ENCODE measurements around the gene WDFY1. TPM values are rescaled to one million over a fixed set of nuclear protein-coding genes. Genes with fewer than 3 reads are reported as not detected.

The WDFY1 gene
- total and polyA plus RNA-seq, 2 donors (not counting 1 experiment from before 2014, with no cell fraction given): 28.8 to 76.0 TPM

DNA sequence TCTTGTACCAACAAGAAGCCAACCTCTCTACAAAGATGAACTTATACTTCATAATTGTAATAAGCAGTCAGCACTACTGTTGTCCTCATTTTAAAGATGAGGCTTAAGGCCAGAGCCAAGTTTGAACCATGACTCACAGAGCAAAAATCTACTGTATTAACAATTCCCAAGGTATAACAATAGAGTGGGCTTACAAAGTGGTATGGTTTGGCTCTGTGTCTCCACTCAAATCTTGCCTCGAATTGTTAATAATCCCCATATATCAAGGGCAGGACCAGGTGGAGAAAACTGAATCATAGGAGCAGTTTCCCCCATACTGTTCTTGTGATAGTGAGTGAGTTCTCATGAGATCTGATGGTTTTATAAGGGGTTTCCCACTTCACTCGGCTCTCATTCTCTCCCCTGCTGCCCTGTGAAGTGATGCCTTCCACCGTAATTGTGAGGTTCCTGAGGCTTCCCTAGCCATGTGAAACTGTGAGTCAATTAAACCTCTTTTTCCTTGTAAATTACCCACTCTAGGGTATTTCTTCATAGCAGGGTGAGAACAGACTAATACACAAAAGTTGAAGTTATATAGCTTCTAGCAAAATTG lies 31.6 kb upstream of the WDFY1 start:
- Histone ChIP-seq H3K4me2 (replicated peaks; ENCODE audit: low read depth, low read length, poor library complexity, severe bottlenecking) (no peak overlapping the region), H3K4me3 (ENCODE audit: control extremely low read depth in 1 of 5, extremely low read depth in 1 of 5, insufficient read depth in 1 of 5, low read depth in 2 of 5, low read length in 4 of 5) (no peak overlapping the region), H3K9me3 (ENCODE audit: control extremely low read depth in 1 of 3, control insufficient read depth in 2 of 3, insufficient read depth in 1 of 3, low read length in 2 of 3) (no peaks in the 10 kb centered on the region), H3K9ac (ENCODE audit: low read length) (no peak overlapping the region), H3K27ac (ENCODE audit: low read length in 2 of 2) (no peak overlapping the region), H3K79me2 (ENCODE audit: control insufficient read depth, insufficient read depth, low read length) (no peaks in the 10 kb centered on the region), H4K20me1 (ENCODE audit: control insufficient read depth, insufficient read depth, low read length, poor library complexity, severe bottlenecking) (no peaks in the 10 kb centered on the region), H2AFZ (ENCODE audit: insufficient read depth, low read depth, low read length, poor library complexity, severe bottlenecking) (no peak overlapping the region), H3K4me1 (ENCODE audit: control insufficient read depth in 2 of 2, insufficient read depth in 2 of 2, low read length in 2 of 2) (no peaks in the 10 kb centered on the region), H3K36me3 (replicated peaks in 1 of 2; ENCODE audit: control extremely low read depth in 1 of 2, control insufficient read depth in 1 of 2, extremely low read depth in 1 of 2, insufficient read depth in 2 of 2, low read length in 1 of 2) (peaks cover 0 to 3% of the 10 kb centered on the region in 2 experiments), H3K27me3 (replicated peaks in 1 of 4; ENCODE audit: control extremely low read depth in 1 of 4, control insufficient read depth in 3 of 4, insufficient read depth in 4 of 4, low read length in 3 of 4) (no peaks in the 10 kb centered on the region)
- WGBS (ENCODE audit: insufficient coverage): no CpG with 5 or more reads among the region's 3 CpGs
- TF ChIP-seq CTCF (IDR thresholded peaks at IDR 0.05) (no peak), EZH2 (IDR thresholded peaks at IDR 0.05; ENCODE audit: borderline replicate concordance, insufficient read depth, low read depth, low read length, poor library complexity, severe bottlenecking) (no peak)
- ATAC-seq (ENCODE audit: low read depth): no peak
- H3K4me1 Mint-ChIP-seq: no peaks in the 10 kb centered on the region
- CTCF ChIA-PET: interaction anchor here (1.1 to 6.6 kb wide), 2 partner anchors 12 to 15 kb away, joined by 3 to 50 read pairs; no protein-coding TSS in a partner anchor
- H3K27ac Mint-ChIP-seq: no peak overlapping the region
- intact Hi-C loops (cut with micrococcal nuclease): loop anchor here (10.0 kb wide), 1 partner anchor 378 kb away; no protein-coding TSS in a partner anchor
- no peaks in the 10 kb centered on the region for H3K9me3 Mint-ChIP-seq (ENCODE audit: insufficient read depth)
- POLR2A ChIA-PET: no interaction called here
- no peaks in the 10 kb centered on the region for H3K27me3 Mint-ChIP-seq
- H3K4me3 Mint-ChIP-seq: no peak overlapping the region
- DNase-seq: no peak

DNA sequence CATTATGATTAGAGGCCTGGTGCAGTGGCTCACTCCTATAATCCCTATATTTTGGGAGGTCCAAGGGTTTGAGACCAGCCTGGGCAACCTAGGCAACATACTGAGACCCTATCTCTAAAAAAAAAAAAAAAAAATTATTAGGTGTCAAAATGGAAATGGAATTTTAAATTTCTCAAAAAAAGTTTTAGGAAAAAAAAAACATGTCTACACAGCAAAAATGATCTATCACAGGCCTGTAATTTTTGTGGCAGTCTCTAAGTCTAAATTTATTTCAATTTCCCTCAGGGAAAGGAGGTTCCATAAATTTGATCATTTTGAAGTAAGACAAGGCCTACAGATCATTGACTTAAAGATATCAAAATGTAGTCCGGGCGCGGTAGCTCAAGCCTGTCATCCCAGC lies 28.5 kb upstream of the WDFY1 start:
- Mint-ChIP-seq H3K9me3 (ENCODE audit: insufficient read depth) (no peaks in the 10 kb centered on the region), H3K4me1 (peaks cover 3% of the 10 kb centered on the region), H3K27me3 (no peaks in the 10 kb centered on the region), H3K4me3 (no peak overlapping the region), H3K27ac (no peak overlapping the region)
- H4K20me1 ChIP-seq (ENCODE audit: control insufficient read depth, insufficient read depth, low read length, poor library complexity, severe bottlenecking): no peaks in the 10 kb centered on the region
- CTCF ChIA-PET: interaction anchor here (1.2 to 10.7 kb wide), 3 partner anchors 11 to 313 kb away, joined by 5 to 211 read pairs (median 61); no protein-coding TSS in a partner anchor
- no peak overlapping the region for H3K27ac ChIP-seq (ENCODE audit: low read length in 2 of 2)
- H3K79me2 ChIP-seq (ENCODE audit: control insufficient read depth, insufficient read depth, low read length): no peaks in the 10 kb centered on the region
- WGBS (ENCODE audit: insufficient coverage): 90% methylated on average over 3 of the region's 3 CpGs
- no peak overlapping the region for H3K4me3 ChIP-seq (ENCODE audit: control extremely low read depth in 1 of 5, extremely low read depth in 1 of 5, insufficient read depth in 1 of 5, low read depth in 2 of 5, low read length in 4 of 5)
- no peak overlapping the region for H2AFZ ChIP-seq (ENCODE audit: insufficient read depth, low read depth, low read length, poor library complexity, severe bottlenecking)
- intact Hi-C loops (cut with micrococcal nuclease): loop anchor here (10.0 kb wide), 1 partner anchor 381 kb away; no protein-coding TSS in a partner anchor
- H3K27me3 ChIP-seq (replicated peaks in 1 of 4; ENCODE audit: control extremely low read depth in 1 of 4, control insufficient read depth in 3 of 4, insufficient read depth in 4 of 4, low read length in 3 of 4): no peaks in the 10 kb centered on the region
- peaks cover 0 to 3% of the 10 kb centered on the region in 2 donors for H3K4me1 ChIP-seq (ENCODE audit: control insufficient read depth in 2 of 2, insufficient read depth in 2 of 2, low read length in 2 of 2)
- POLR2A ChIA-PET: no interaction called here
- no peak for DNase-seq
- TF ChIP-seq CTCF (IDR thresholded peaks at IDR 0.05): no peak
- no peak for TF ChIP-seq EZH2 (IDR thresholded peaks at IDR 0.05; ENCODE audit: borderline replicate concordance, insufficient read depth, low read depth, low read length, poor library complexity, severe bottlenecking)
- no peak overlapping the region for H3K4me2 ChIP-seq (replicated peaks; ENCODE audit: low read depth, low read length, poor library complexity, severe bottlenecking)
- no peaks in the 10 kb centered on the region for H3K9me3 ChIP-seq (ENCODE audit: control extremely low read depth in 1 of 3, control insufficient read depth in 2 of 3, insufficient read depth in 1 of 3, low read length in 2 of 3)
- H3K36me3 ChIP-seq (replicated peaks in 1 of 2; ENCODE audit: control extremely low read depth in 1 of 2, control insufficient read depth in 1 of 2, extremely low read depth in 1 of 2, insufficient read depth in 2 of 2, low read length in 1 of 2): peaks cover 3 to 10% of the 10 kb centered on the region in 2 experiments
- H3K9ac ChIP-seq (ENCODE audit: low read length): no peak overlapping the region
- no peak for ATAC-seq (ENCODE audit: low read depth)

All from B cell (primary cell).